Thoracic aorta (tissue), 2 donors: ENCODE results near the gene LNX1. TPM values are rescaled to one million over a fixed set of nuclear protein-coding genes. Genes with fewer than 3 reads are reported as not detected.

Experiments used
- ATAC-seq: fragments of 150-250 bp; one replicate; pipeline ENCODE4 v1.8.0; 2017; ENCODE audit warnings: low read depth; ENCODE audit not compliant: insufficient number of reproducible peaks, low FRiP score
- DNase-seq: peaks from one replicate; pipeline ENCODE4 v3.0.0-alpha.2; 2020; ENCODE audit warnings: low spot score
- H3K27ac ChIP-seq, 2 donors: fragments of 200-600 bp; sonication (generic); 1 replicate in 1 of 2; 2 replicates in 1 of 2; pipeline ENCODE4 v1.5.1; 2016; ENCODE audit warnings: mild to moderate bottlenecking in 2 of 2, moderate library complexity in 2 of 2
- H3K27me3 ChIP-seq: fragments of 200-600 bp; sonication (generic); replicated peaks from 2 replicates; pipeline ENCODE4 v1.6.0; 2016; ENCODE audit warnings: mild to moderate bottlenecking; ENCODE audit not compliant: insufficient read depth
- H3K36me3 ChIP-seq: fragments of 200-600 bp; sonication (generic); one replicate; pipeline ENCODE4 v1.5.1; 2016
- H3K4me1 ChIP-seq, 2 donors: fragments of 200-600 bp; sonication (generic); 1 replicate in 1 of 2; 2 replicates in 1 of 2; pipeline versions ENCODE4 v1.5.1 to v1.6.0; 2016; ENCODE audit warnings: low read depth in 2 of 2, mild to moderate bottlenecking in 1 of 2; ENCODE audit not compliant: control insufficient read depth in 1 of 2
- H3K4me3 ChIP-seq: fragments of 200-600 bp; sonication (generic); 2 replicates; pipeline ENCODE4 v1.5.1; 2016; ENCODE audit warnings: mild to moderate bottlenecking
- H3K9me3 ChIP-seq: fragments of 200-600 bp; sonication (generic); 2 replicates; pipeline ENCODE4 v1.5.1; 2016
- CTCF ChIP-seq: fragments of 200-600 bp; sonication (generic); IDR thresholded peaks from one replicate; pipeline ENCODE4 v1.5.1; 2019; ENCODE audit warnings: antibody characterized with exemption
- total RNA-seq, 2 donors: library from RNA; depleted of rRNA; stranded (reverse); fragments of >200 nt; gene quantifications; one replicate each; pipeline versions ENCODE4 v1.1.0 to v1.2.3, GENCODE V29; 2016

LNX1 gene
- total RNA-seq, 2 donors from 2014 or later: 12.6 to 24.1 TPM

- no peak for ATAC-seq
- Histone ChIP-seq H3K27ac (no peak overlapping the region), H3K27me3 (no peaks in the 10 kb centered on the region), H3K4me1 (no peaks in the 10 kb centered on the region), H3K4me3 (no peak overlapping the region), H3K9me3 (no peaks in the 10 kb centered on the region), H3K36me3 (no peaks in the 10 kb centered on the region)
- no peak for TF ChIP-seq CTCF
- DNase-seq: no peak
Measured at GRCh38 chr4:53620956-53621355, 29.7 kb upstream of the LNX1 start.

GRCh38 chr4:53619431-53619830, 28.1 kb upstream of the LNX1 start:
- TF ChIP-seq CTCF: no peak
- ATAC-seq (no peak), DNase-seq (no peak)
- Histone ChIP-seq H3K4me3 (no peak overlapping the region), H3K9me3 (no peaks in the 10 kb centered on the region), H3K27ac (no peak overlapping the region), H3K4me1 (no peaks in the 10 kb centered on the region), H3K36me3 (no peaks in the 10 kb centered on the region), H3K27me3 (no peaks in the 10 kb centered on the region)

- H3K4me3 ChIP-seq: no peak overlapping the region
- no peaks in the 10 kb centered on the region for H3K27me3 ChIP-seq
- no peaks in the 10 kb centered on the region for H3K4me1 ChIP-seq
- no peak for DNase-seq
- TF ChIP-seq CTCF: no peak
- ATAC-seq: no peak
- H3K27ac ChIP-seq: no peak overlapping the region
- H3K9me3 ChIP-seq: no peaks in the 10 kb centered on the region
- H3K36me3 ChIP-seq: no peaks in the 10 kb centered on the region
Measured at GRCh38 chr4:53618321-53618720, 27.0 kb upstream of the LNX1 start.

- no peaks in the 10 kb centered on the region for H3K36me3 ChIP-seq
- no peaks in the 10 kb centered on the region for H3K4me1 ChIP-seq
- no peak overlapping the region for H3K4me3 ChIP-seq
- no peaks in the 10 kb centered on the region for H3K9me3 ChIP-seq
- H3K27ac ChIP-seq: no peak overlapping the region
- no peak for DNase-seq
- no peak for ATAC-seq
- no peaks in the 10 kb centered on the region for H3K27me3 ChIP-seq
- TF ChIP-seq CTCF: no peak
Measured at GRCh38 chr4:53617101-53617680, 25.9 kb upstream of the LNX1 start.

GRCh38 chr4:53616219-53616618, 24.9 kb upstream of the LNX1 start:
- no peaks in the 10 kb centered on the region for H3K27me3 ChIP-seq
- ATAC-seq: no peak
- no peak overlapping the region for H3K27ac ChIP-seq
- no peak for DNase-seq
- no peaks in the 10 kb centered on the region for H3K4me1 ChIP-seq
- no peak for TF ChIP-seq CTCF
- no peaks in the 10 kb centered on the region for H3K36me3 ChIP-seq
- H3K9me3 ChIP-seq: no peaks in the 10 kb centered on the region
- H3K4me3 ChIP-seq: no peak overlapping the region
